Amygdala (tissue), 56 donors: Measurements from ENCODE around the gene TRPM5.

Source experiments
- DNase-seq, 56 donors: peaks; one replicate each; lab custom pipeline; 2025; lab: John Stamatoyannopoulos, UW

The TRPM5 gene

GRCh38 chr11:2410616-2411015, 33.7 kb downstream of the TRPM5 start:
- DNase-seq = no peak

GRCh38 chr11:2409611-2410468, 34.5 kb downstream of the TRPM5 start:
- no peak for DNase-seq

GRCh38 chr11:2409126-2409525, 35.2 kb downstream of the TRPM5 start:
- no peak for DNase-seq

GRCh38 chr11:2408671-2409070, 35.6 kb downstream of the TRPM5 start:
- DNase-seq = no peak

GRCh38 chr11:2406878-2407410, 37.4 kb downstream of the TRPM5 start:
- no peak for DNase-seq

- no peak for DNase-seq
These were observed 37.9 kb downstream of the TRPM5 start for GRCh38 chr11:2406451-2406850.

GRCh38 chr11:2404735-2405196, 39.5 kb downstream of the TRPM5 start:
- no peak for DNase-seq

GRCh38 chr11:2402890-2403645, 41.2 kb downstream of the TRPM5 start:
- DNase-seq = no peak

- DNase-seq = no peak
These were observed 42.2 kb downstream of the TRPM5 start for GRCh38 chr11:2402106-2402505.

GRCh38 chr11:2401436-2401984, 42.8 kb downstream of the TRPM5 start:
- DNase-seq = no peak

GRCh38 chr11:2400762-2401435, 43.4 kb downstream of the TRPM5 start:
- DNase-seq = peak in 1 of 56 donors; percentile 65

GRCh38 chr11:2400069-2400761, 44.1 kb downstream of the TRPM5 start, which contains the start of gene TSSC4:
TSS of gene TSSC4 (plus strand) at chr11:2400750. CDS start at chr11:2402634, 1,884 bp downstream.
- DNase-seq = peak; percentile 94 to 100 (median 99)

GRCh38 chr11:2399488-2400068, 44.7 kb downstream of the TRPM5 start:
- DNase-seq = peak in 5 of 56 donors; percentile 30 to 71 (median 49)

GRCh38 chr11:2398664-2399355, 45.5 kb downstream of the TRPM5 start:
- no peak for DNase-seq

- no peak for DNase-seq
These were observed 47.3 kb downstream of the TRPM5 start for GRCh38 chr11:2397005-2397404.

GRCh38 chr11:2396471-2396870, 47.8 kb downstream of the TRPM5 start:
- DNase-seq = no peak

GRCh38 chr11:2395856-2396255, 48.5 kb downstream of the TRPM5 start:
- no peak for DNase-seq

- no peak for DNase-seq
These were observed 49.0 kb downstream of the TRPM5 start for GRCh38 chr11:2395211-2395730.

- no peak for DNase-seq
These were observed 49.6 kb downstream of the TRPM5 start for GRCh38 chr11:2394818-2395105.
